Stimulated activated CD4-positive, alpha-beta T cell treated with anti-CD3 and anti-CD28 coated beads, TNF-alpha, amount 100 ng/mL, for 1 hour (primary cell): ENCODE data around the gene EDEM2.
"Not testable (repeated sequence)": the region's sequence is repeated elsewhere in the genome, so short reads cannot be mapped to it uniquely, and the experiment has no call there.

Experiments
- DNase-seq, 3 donors: peaks; one replicate each; pipeline ENCODE4 v3.0.0-alpha.2; 2020; ENCODE audit warnings: low read depth in 3 of 3, low spot score in 1 of 3

The EDEM2 gene

DNA sequence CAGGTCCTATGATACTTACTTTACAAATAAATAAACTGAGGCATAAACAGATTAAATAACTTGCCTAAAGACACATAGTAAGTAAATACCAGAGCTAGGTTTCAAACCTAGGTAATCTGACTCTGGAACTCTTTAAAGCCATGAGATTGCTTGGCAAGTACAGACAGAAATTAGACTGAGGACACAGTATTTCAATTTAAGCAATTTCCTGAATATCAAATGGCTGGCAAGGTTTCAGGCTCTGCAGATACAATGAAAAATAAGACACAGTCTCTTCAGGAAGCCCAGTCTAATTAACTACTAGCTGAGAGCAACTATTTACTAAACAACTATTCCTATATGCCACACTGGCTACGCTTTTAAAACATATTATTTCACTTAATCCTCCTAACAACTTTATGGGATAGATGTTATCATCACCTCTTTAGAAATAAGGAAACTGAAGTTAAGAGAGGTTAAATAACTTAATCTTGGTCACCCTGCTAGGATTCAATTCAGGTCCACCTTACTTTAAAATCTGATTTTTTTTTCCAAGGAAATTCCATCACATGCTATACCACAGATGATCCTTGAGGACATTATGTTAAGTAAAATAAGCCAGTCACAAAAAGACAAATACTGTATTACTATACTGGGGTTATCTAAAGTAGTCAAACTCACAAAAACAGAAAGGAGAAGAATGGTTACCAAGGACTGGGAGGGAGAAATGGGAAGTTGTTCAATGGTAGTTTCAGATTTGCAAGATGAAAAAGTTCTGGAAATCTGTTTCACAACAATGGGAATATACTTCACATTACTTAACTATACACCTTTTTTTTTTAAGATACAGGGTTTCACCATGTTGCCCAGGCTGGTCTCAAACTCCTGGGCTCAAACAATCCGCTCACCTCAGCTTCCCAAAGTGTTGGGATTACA, 58.6 kb downstream of the EDEM2 start:
- no peak for DNase-seq

DNA sequence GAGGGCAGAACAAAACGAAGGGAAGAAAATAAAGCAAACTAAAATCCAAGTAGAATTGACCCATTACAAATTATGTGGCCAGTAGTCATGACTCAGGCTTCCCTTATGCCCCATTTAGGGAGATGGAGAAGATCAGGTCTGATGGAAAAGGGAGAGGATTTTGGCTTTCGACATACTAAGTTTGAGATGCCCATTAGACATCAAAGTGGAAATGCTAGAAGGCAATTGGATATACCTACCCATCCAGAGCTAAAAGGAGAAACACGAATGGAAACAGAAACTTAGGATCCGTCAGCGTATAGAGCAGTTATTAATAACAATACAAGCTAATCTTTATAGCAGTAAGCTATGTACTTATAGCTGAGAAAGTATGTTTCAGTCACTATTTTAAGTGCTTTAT, 59.3 kb downstream of the EDEM2 start:
- no peak for DNase-seq

DNA sequence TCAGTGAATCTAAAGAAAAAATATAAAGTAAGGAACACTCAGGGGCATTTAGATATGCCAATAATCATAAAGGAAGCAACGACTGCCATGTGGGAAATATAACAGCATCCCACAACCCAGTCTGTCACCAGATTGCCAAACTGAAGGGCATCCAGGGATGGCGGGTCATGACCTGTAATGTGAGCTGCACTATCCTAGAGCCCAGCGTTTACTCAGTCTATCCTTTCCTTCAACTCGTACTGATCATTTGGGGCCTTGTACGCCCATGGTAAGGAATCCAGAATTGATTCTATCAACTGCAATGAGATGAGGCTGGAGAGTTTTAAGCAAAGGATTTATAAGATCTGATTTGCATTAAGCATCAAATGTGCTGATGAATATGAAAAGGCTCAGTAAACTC, 59.8 kb downstream of the EDEM2 start:
- DNase-seq, result no peak

DNA sequence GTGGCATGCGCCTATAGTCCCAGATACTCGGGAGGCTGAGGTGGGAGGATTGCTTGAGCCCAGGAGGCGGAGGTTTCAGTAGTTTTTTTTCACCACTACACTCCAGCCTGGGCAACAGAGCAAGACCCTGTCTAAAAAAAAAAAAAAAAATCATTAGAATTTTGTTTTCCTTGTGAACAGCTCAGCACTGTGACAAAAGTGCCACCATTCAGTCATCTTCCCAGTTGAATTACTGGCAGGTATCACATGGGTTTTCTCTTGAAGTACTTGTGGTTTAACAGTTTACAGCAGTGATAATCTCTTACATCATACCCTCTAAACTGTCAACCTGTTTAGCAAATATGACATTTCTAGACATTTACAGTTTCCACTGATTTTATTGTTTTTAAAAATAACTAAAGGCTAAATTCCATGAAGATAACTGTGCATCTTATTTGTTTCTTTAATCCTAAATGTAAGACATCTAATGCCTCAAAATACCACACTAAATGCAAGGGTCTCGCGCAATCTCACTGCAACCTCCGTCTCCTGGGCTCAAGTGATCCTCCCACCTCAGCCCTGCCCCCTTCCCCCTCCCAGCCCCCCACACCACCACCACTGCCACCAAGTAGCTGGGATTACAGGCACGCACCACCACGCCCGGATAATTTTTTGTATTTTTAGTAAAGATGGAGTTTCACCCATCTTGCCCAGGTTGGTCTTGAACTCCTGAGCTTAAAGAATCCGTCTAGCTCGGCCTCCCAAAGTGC, 61.5 kb downstream of the EDEM2 start:
- no peak for DNase-seq

DNA sequence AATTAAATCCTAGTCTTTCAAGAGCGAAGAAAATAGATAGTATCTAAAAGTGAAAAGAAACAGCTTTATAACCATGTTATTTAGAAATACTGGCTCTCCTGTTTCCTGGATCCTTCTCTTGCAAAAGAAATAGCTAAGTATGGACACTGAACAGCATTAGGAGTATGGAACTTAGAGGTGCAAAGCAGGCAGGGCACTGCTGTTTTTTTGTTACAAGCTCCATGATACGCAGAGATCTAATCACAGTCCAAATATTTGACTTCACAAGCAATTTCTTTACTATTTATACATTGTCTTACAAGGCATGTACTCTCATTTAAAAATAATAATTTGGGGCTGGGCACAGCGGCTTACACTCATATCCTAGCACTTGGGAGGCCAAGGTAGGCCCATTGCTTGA, 62.1 kb downstream of the EDEM2 start:
- DNase-seq, result no peak

DNA sequence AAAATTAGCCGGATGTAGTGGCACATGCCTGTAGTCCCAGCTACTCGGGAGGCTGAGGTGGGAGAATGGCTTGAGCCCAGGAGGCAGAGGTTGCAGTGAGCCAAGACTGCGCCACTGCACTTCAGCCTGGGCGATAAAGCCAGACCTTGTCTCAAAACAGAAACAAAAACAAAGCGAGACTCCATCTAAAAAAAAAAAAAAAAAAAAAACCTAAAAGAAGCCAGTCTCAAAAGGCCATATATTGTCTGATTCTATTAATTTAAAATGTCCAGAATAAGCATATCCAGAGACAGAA, 66.8 kb downstream of the EDEM2 start:
- DNase-seq, result not testable (repeated sequence)

DNA sequence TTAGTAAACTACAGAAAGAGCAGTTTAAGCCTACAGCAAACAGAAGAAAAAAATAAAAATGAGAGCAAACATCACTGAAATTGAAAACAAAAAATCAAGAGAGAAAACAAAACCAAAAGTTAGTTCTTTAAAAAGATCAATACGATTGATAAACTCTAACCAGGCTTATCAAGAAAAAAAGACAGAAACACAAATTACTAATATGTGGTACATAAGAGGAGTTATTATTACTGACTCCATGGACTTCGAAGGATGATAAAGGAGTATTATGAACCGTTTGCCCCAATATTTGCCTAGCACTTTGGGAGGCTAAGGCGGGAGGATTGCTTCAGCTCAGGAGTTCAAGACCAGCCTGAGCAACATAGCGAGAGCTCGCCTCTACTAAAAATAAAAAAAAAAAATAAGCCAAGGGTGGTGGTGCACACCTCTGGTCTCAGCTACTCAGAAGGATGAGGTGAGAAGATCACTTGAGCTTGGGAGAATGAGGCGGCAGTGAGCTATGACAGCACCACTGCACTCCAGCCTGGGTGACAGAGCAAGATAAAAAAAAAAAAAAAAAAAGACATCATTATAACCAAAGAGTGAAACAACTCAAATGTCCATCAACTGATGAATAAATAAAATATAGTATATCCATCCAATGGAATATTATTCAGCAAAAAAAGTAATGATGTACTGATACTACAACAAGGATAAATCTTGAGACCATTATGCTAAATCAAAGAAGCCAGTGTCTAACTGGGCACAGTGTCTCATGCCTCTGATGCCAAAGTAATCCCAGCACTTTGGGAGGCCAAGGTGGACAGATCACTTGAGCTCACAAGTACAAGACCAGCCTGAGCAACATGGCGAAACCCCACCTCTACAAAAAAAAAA, 67.4 kb downstream of the EDEM2 start:
- no peak for DNase-seq

DNA sequence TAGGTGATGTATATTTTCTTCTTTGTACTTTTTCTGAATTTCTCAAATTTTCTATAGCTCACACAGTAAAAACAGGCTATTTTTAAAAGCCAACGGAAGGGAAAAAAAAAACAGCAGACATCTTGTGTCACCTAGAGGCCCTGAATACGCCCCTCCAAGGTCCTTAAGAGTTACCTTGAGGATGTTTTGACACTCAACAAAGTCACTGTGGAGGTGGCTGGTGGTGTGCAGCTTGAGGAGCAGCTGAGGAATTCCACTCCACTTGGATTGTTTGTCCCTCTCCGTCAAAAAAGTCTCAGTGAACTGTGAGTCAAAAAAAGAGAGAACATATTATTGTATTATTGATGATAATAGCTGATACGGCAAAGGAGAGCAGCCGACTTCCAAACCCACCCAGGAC, 69.3 kb downstream of the EDEM2 start:
- no peak for DNase-seq

DNA sequence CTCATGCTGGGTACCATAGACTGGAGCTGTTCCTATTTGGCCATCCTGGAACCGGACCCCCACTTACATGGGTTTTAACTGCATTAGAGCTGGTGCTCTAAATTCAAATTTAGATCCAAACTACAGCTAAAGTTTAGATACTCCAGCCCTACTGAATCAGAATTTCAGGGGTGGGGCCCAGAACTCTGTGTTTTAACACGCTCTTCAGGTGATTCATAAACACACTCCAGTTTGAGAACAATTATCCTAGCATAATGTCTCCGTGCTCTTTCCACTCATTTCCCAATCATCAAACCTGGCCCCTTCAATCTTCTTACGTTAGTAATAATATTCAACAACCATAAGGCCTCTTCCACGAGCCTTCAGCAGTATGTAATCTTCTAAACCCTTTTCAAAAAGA, 69.8 kb downstream of the EDEM2 start:
- no peak for DNase-seq

DNA sequence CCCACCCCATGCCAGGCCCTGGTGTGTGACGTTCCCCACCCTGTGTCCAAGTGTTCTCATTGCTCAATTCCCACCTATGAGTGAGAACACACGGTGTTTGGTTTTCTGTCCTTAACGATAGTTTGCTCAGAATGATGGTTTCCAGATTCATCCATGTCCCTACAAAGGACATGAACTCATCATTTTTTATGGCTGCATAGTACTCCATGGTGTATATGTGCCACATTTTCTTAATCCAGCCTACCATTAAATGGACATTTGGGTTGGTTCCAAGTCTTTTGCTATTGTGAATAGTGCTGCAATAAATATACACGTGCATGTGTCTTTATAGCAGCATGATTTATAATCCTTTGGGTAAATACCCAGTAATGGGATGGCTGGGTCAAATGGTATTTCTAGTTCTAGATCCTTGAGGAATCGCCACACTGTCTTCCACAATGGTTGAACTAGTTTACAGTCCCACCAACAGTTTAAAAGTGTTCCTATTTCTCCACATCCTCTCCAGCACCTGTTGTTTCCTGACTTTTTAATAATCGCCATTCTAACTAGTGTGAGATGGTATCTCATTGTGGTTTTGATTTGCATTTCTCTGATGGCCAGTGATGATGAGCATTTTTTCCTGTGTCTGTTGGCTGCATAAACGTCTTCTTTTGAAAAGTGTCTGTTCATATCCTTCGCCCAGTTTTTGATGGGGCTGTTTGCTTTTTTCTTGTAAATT, 75.5 kb downstream of the EDEM2 start:
- DNase-seq, result not testable (repeated sequence)

DNA sequence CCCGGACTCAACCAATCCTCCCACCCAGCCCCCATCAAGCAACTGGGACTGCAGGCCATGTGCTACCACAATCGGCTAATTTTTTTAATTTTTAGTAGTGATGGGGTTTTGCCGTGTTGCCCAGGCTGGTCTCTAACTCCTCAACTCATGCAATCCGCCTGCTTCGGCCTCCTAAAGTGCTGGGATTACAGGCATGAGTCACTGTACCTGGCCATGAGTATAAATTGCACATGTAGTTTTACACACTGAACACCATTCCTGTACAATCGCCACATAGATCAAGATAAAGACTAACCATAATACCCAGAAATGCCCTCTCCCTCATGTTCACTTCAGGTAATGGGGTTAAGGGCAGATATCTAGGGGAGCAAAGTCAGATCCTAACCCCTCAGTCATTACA, 80.9 kb downstream of the EDEM2 start:
- DNase-seq, result no peak
